Trophoblast cell (in vitro differentiated cells and primary cell): ENCODE data around the gene EPHB1.

ENCODE experiments used
- DNase-seq, 2 donors: peaks; one replicate each; pipeline ENCODE4 v3.0.0-alpha.2; 2016
- H2AFZ ChIP-seq: 2 replicates; pipeline ENCODE4 v1.6.1; 2013; ENCODE audit warnings: low read length, moderate library complexity, mild to moderate bottlenecking; ENCODE audit not compliant: insufficient read depth, poor library complexity
- H2AK5ac ChIP-seq: 2 replicates; pipeline ENCODE4 v1.6.1; 2013; ENCODE audit warnings: mild to moderate bottlenecking, low read length
- H2BK120ac ChIP-seq: 2 replicates; pipeline ENCODE4 v1.6.1; 2013; ENCODE audit warnings: low read length, mild to moderate bottlenecking, moderate library complexity; ENCODE audit not compliant: insufficient read depth, poor library complexity
- H2BK12ac ChIP-seq: 2 replicates; pipeline ENCODE4 v1.6.1; 2013; ENCODE audit warnings: mild to moderate bottlenecking, low read length, moderate library complexity
- H2BK5ac ChIP-seq: 2 replicates; pipeline ENCODE4 v1.6.1; 2013; ENCODE audit warnings: low read length, low read depth, moderate library complexity, mild to moderate bottlenecking; ENCODE audit not compliant: poor library complexity
- H3K14ac ChIP-seq: 2 replicates; pipeline ENCODE4 v1.6.1; 2013; ENCODE audit warnings: mild to moderate bottlenecking, low read length
- H3K18ac ChIP-seq: 2 replicates; pipeline ENCODE4 v1.6.1; 2013; ENCODE audit warnings: mild to moderate bottlenecking, low read length
- H3K23ac ChIP-seq: 2 replicates; pipeline ENCODE4 v1.6.1; 2013; ENCODE audit warnings: low read length
- H3K27ac ChIP-seq: 2 replicates; pipeline ENCODE4 v1.5.1; 2013; ENCODE audit warnings: low read depth, mild to moderate bottlenecking, inconsistent platforms, low read length, moderate library complexity
- H3K27me3 ChIP-seq: 2 replicates; pipeline ENCODE4 v1.6.1; 2013; ENCODE audit warnings: inconsistent platforms, mild to moderate bottlenecking, low read length, moderate library complexity; ENCODE audit not compliant: insufficient read depth
- H3K36me3 ChIP-seq, 2 experiments: 1 replicate in 1 of 2; 2 replicates in 1 of 2; pipeline ENCODE4 v1.6.1; 2013; ENCODE audit warnings: low read length in 2 of 2, mild to moderate bottlenecking in 2 of 2, moderate library complexity in 1 of 2; ENCODE audit not compliant: insufficient read depth in 2 of 2, control insufficient read depth in 1 of 2
- H3K4ac ChIP-seq: 2 replicates; pipeline ENCODE4 v1.6.1; 2013; ENCODE audit warnings: low read depth, mild to moderate bottlenecking, low read length, moderate library complexity
- H3K4me1 ChIP-seq, 2 experiments: 1 replicate in 1 of 2; 2 replicates in 1 of 2; pipeline ENCODE4 v1.6.1; 2013; ENCODE audit warnings: low read length in 2 of 2, mild to moderate bottlenecking in 2 of 2, moderate library complexity in 1 of 2; ENCODE audit not compliant: insufficient read depth in 2 of 2, control insufficient read depth in 1 of 2
- H3K4me2 ChIP-seq: 2 replicates; pipeline ENCODE4 v1.6.1; 2013; ENCODE audit warnings: inconsistent platforms, mild to moderate bottlenecking, low read length, moderate library complexity
- H3K4me3 ChIP-seq: 2 replicates; pipeline ENCODE4 v1.5.1; 2013; ENCODE audit warnings: mild to moderate bottlenecking, low read depth, low read length, inconsistent platforms
- H3K79me1 ChIP-seq: one replicate; pipeline ENCODE4 v1.6.1; 2013; ENCODE audit warnings: low read length
- H3K79me2 ChIP-seq: 2 replicates; pipeline ENCODE4 v1.6.1; 2013; ENCODE audit warnings: low read length, mild to moderate bottlenecking; ENCODE audit not compliant: control insufficient read depth, insufficient read depth, poor library complexity
- H3K9ac ChIP-seq: 2 replicates; pipeline ENCODE4 v1.6.1; 2013; ENCODE audit warnings: mild to moderate bottlenecking, low read length
- H3K9me3 ChIP-seq: 2 replicates; pipeline ENCODE4 v1.6.1; 2013; ENCODE audit warnings: low read depth, mild to moderate bottlenecking, control low read depth, inconsistent platforms, low read length; ENCODE audit not compliant: insufficient read depth
- H4K12ac ChIP-seq: 2 replicates; pipeline ENCODE4 v1.6.1; 2013; ENCODE audit warnings: low read depth, mild to moderate bottlenecking, low read length, moderate library complexity
- H4K8ac ChIP-seq: 2 replicates; pipeline ENCODE4 v1.6.1; 2013; ENCODE audit warnings: low read depth, mild to moderate bottlenecking, low read length, moderate library complexity
- H4K91ac ChIP-seq: one replicate; pipeline ENCODE4 v1.6.1; 2013; ENCODE audit warnings: low read depth, mild to moderate bottlenecking, low read length, moderate library complexity
- WGBS: extraction: QIAGEN DNeasy Blood & Tissue Kit; methylation state at CpG from one replicate; pipeline ENCODE4 v1.1.7; 2013; ENCODE audit warnings: missing lambda C conversion rate; ENCODE audit not compliant: insufficient read length, insufficient coverage; ENCODE audit errors: extremely low coverage; 5-methylcytosine and 5-hydroxymethylcytosine counted together

Gene EPHB1

GRCh38 chr3:134879990-134880389, 84.9 kb downstream of the EPHB1 start:
- Histone ChIP-seq H3K79me2 (no peaks in the 10 kb centered on the region), H3K4me2 (no peak overlapping the region), H3K9ac (no peak overlapping the region), H3K4me3 (no peak overlapping the region), H3K79me1 (no peaks in the 10 kb centered on the region), H4K12ac (no peak overlapping the region), H3K23ac (no peak overlapping the region), H3K14ac (no peak overlapping the region), H2BK5ac (no peak overlapping the region), H3K18ac (no peak overlapping the region), H3K9me3 (no peaks in the 10 kb centered on the region), H2AFZ (no peak overlapping the region), H3K27me3 (no peaks in the 10 kb centered on the region), H2BK120ac (no peak overlapping the region), H4K91ac (no peak overlapping the region), H3K36me3 (no peaks in the 10 kb centered on the region), H3K27ac (no peak overlapping the region), H3K4me1 (no peaks in the 10 kb centered on the region), H2BK12ac (no peak overlapping the region), H2AK5ac (no peak overlapping the region), H4K8ac (no peak overlapping the region), H3K4ac (no peak overlapping the region)
- no CpG with 5 or more reads among the region's 1 CpG for WGBS
- DNase-seq = no peak

GRCh38 chr3:134880431-134880830, 85.4 kb downstream of the EPHB1 start:
- Histone ChIP-seq H2BK120ac (no peak overlapping the region), H2BK5ac (no peak overlapping the region), H3K23ac (no peak overlapping the region), H3K79me2 (no peaks in the 10 kb centered on the region), H3K4ac (no peak overlapping the region), H3K4me1 (no peaks in the 10 kb centered on the region), H3K36me3 (no peaks in the 10 kb centered on the region), H3K27ac (no peak overlapping the region), H2AK5ac (no peak overlapping the region), H3K14ac (no peak overlapping the region), H2AFZ (no peak overlapping the region), H3K79me1 (no peaks in the 10 kb centered on the region), H2BK12ac (no peak overlapping the region), H3K27me3 (no peaks in the 10 kb centered on the region), H4K12ac (no peak overlapping the region), H4K8ac (no peak overlapping the region), H4K91ac (no peak overlapping the region), H3K4me3 (no peak overlapping the region), H3K9ac (no peak overlapping the region), H3K9me3 (no peaks in the 10 kb centered on the region), H3K18ac (no peak overlapping the region), H3K4me2 (no peak overlapping the region)
- no peak for DNase-seq
- no CpG with 5 or more reads among the region's 4 CpGs for WGBS

GRCh38 chr3:134881305-134881704, 86.2 kb downstream of the EPHB1 start:
- Histone ChIP-seq H2BK120ac (no peak overlapping the region), H3K27ac (no peak overlapping the region), H3K23ac (no peak overlapping the region), H2BK5ac (no peak overlapping the region), H4K91ac (no peak overlapping the region), H3K4me3 (no peak overlapping the region), H3K18ac (no peak overlapping the region), H3K4ac (no peak overlapping the region), H2BK12ac (no peak overlapping the region), H3K4me2 (no peak overlapping the region), H3K14ac (no peak overlapping the region), H2AK5ac (no peak overlapping the region), H2AFZ (no peak overlapping the region), H3K9me3 (no peaks in the 10 kb centered on the region), H3K79me1 (no peaks in the 10 kb centered on the region), H3K27me3 (no peaks in the 10 kb centered on the region), H3K36me3 (no peaks in the 10 kb centered on the region), H4K12ac (no peak overlapping the region), H3K4me1 (no peaks in the 10 kb centered on the region), H4K8ac (no peak overlapping the region), H3K9ac (no peak overlapping the region), H3K79me2 (no peaks in the 10 kb centered on the region)
- WGBS = no CpG with 5 or more reads among the region's 4 CpGs
- no peak for DNase-seq

GRCh38 chr3:134883697-134884385, 88.8 kb downstream of the EPHB1 start:
- Histone ChIP-seq H2BK12ac (no peak overlapping the region), H3K9me3 (no peaks in the 10 kb centered on the region), H3K23ac (no peak overlapping the region), H4K8ac (no peak overlapping the region), H3K79me2 (no peaks in the 10 kb centered on the region), H3K4ac (no peak overlapping the region), H3K27ac (no peak overlapping the region), H3K9ac (no peak overlapping the region), H3K27me3 (no peaks in the 10 kb centered on the region), H2AFZ (no peak overlapping the region), H3K36me3 (no peaks in the 10 kb centered on the region), H3K79me1 (no peaks in the 10 kb centered on the region), H3K14ac (no peak overlapping the region), H4K91ac (no peak overlapping the region), H3K4me2 (no peak overlapping the region), H2BK5ac (no peak overlapping the region), H3K18ac (no peak overlapping the region), H2AK5ac (no peak overlapping the region), H3K4me3 (no peak overlapping the region), H4K12ac (no peak overlapping the region), H2BK120ac (no peak overlapping the region), H3K4me1 (no peaks in the 10 kb centered on the region)
- DNase-seq = no peak
- no CpG with 5 or more reads among the region's 5 CpGs for whole genome bisulfite sequencing
